Tibial nerve (tissue), 3 donors: ENCODE measurements around the gene NOTCH4.

Source experiments
- EP300 ChIP-seq, 2 donors: sonication (generic); formaldehyde crosslinking; IDR thresholded peaks; one replicate each; pipeline ENCODE4 v1.6.1; 2017; ENCODE audit warnings: antibody characterized with exemption in 2 of 2, mild to moderate bottlenecking in 1 of 2
- POLR2A ChIP-seq, 2 donors: fragments of 450-650 bp; IDR thresholded peaks; one replicate each; pipeline ENCODE4 v1.6.1; 2017; ENCODE audit warnings: antibody characterized with exemption in 2 of 2, mild to moderate bottlenecking in 2 of 2, moderate library complexity in 2 of 2

DNA sequence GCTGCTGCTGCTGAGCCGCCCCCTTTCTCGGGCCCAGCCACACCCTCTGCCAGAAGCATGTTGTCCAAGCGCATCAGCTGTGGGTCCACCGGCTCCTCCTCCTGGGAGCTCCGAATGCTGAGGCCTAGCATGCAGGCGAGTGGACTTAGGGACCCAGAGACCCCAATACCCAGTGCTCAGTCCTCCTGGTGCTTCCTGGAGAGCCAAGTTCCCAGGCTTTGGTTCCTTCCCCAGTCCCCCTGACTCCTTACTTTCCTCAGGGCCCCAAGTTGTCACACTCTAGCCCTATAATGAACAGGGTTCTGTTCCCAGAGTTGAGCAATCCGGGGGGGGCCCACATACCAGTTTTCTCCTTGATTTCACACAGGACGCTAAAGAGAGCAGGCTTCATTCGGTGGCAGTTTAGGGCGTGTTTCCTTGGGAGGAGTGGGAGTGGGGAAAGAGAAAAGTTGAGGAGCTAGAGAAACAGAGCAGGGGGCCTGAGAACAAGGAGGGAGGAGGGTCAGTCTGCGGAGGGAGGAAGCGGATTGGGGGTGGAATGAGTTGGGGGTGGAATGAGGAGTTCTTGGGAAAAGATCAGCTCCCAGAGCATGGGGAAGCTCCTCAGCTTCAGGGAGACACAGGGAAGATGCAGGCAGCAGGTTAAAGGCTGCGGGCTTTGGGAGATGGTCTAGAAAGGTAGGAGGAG, 35.3 kb downstream of the NOTCH4 start:
- TF ChIP-seq POLR2A (IDR thresholded peaks at IDR 0.05) = peak in 1 of 2 donors; percentile 34
- peak in 1 of 2 donors; percentile 64 for TF ChIP-seq EP300 (IDR thresholded peaks at IDR 0.05)
